ENCODE measurements around the gene PHF20.
"Not testable (repeated sequence)": the region's sequence is repeated elsewhere in the genome, so short reads cannot be mapped to it uniquely, and the experiment has no call there.

PHF20 gene

DNA sequence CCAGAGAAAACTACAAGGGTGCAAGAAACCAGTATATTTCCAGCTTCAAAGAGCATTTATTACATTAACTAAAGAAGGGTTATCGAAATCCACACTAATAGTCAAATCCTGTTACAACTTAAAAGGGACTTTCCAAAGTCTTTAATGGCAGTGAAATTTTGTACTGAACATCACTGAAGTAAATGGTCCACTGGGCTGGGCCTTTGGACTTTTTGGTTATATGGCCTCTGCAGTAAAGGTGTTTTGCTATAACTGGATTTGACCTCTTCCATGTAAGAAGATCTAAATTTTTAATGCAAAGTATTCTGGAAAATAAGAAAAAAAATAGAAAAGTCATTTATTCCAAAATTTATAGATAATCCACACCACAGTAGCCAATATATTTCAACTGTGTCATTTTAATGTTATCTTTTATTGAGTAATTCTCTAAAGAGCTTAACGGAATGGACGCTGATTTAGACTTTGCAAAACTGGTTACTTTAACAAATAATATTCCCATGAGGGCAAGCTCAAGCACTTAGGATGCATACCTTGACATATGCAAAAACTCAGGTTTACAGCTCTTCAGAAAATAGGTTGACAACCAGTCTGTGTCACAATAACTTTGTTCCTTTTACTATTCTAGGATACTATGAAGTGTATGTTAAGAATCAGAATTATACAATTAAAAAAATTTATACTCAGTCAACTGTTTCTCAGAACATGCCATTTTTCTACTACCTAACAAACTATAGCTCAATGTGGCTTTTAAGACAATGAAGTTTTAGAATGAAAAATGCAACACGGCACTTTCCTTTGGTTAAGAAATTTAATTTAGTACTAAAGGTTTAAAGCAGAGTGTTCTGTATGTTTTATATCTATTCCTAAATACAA lies 36.8 kb upstream of the PHF20 start:
- H3K27me3 Mint-ChIP-seq = no peaks in the 10 kb centered on the region
- DNase-seq = no peak
- no peaks in the 10 kb centered on the region for H3K9me3 Mint-ChIP-seq
- H3K4me1 Mint-ChIP-seq (ENCODE audit: low read depth) = peaks cover 78% of the 10 kb centered on the region
- H3K4me3 Mint-ChIP-seq = peak overlapping the region; percentile 69
- peaks cover 98% of the 10 kb centered on the region for H3K36me3 Mint-ChIP-seq (ENCODE audit: low read depth)
- peak overlapping the region; percentile 77 for H3K27ac Mint-ChIP-seq

DNA sequence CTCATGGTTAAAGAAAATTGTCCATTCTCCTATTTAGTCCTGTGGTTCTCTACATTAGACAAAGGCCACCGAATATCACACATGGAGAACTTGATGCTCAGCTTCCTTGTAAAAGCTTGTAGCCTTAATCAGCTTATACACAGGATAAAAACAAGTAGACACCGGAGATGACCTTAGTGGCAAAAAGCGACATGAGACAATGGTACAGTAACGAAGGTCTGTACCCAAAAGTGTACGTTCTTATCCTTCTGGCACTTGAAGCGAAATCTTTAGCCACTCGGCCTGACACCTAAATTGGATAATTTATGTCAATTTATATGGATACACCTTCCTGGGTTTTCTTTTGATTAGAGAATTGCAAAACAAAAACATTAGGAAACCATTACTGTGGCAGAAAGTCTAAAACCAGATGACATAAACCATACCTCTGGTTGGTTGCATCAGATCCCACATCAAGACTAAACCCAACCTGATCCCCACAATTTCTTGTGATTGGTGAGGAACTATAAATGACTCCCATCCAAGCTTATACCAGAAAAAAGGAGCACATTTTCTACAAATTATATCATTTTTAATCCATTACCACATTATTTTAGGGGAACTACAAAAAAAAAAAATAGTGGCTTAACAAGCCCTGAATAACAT lies 35.9 kb upstream of the PHF20 start:
- H3K4me1 Mint-ChIP-seq (ENCODE audit: low read depth) = peaks cover 74% of the 10 kb centered on the region
- peak overlapping the region; percentile 69 for H3K4me3 Mint-ChIP-seq
- peak overlapping the region; percentile 90 for H3K27ac Mint-ChIP-seq
- DNase-seq = no peak
- H3K27me3 Mint-ChIP-seq = no peaks in the 10 kb centered on the region
- H3K36me3 Mint-ChIP-seq (ENCODE audit: low read depth) = peaks cover 98% of the 10 kb centered on the region
- H3K9me3 Mint-ChIP-seq = no peaks in the 10 kb centered on the region

DNA sequence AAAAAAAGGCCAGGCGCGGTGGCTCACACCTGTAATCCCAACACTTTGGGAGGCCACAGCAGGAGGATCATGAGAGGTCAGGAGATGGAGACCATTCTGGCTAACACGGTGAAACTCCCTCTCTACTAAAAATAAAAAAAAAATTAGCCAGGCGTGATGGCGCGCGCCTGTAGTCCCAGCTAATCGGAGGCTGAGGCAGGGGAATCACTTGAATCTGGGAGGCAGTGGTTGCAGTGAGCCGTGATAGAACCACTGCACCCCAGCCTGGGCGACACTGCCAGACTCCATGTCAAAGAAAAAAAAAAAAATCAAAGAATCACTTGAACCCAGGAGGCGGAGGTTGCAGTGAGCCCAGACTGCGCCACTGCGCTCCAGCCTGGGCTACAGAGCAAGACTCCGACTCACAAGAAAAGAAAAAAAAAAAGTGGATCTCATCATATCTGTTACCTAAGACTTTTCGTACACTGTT lies 33.9 kb upstream of the PHF20 start:
- Mint-ChIP-seq H3K9me3 (no peaks in the 10 kb centered on the region), H3K36me3 (ENCODE audit: low read depth) (peaks cover 97% of the 10 kb centered on the region), H3K4me3 (peak overlapping the region; percentile 69), H3K27me3 (no peaks in the 10 kb centered on the region), H3K27ac (peak overlapping the region; percentile 90), H3K4me1 (ENCODE audit: low read depth) (peaks cover 59% of the 10 kb centered on the region)
- no peak for DNase-seq

DNA sequence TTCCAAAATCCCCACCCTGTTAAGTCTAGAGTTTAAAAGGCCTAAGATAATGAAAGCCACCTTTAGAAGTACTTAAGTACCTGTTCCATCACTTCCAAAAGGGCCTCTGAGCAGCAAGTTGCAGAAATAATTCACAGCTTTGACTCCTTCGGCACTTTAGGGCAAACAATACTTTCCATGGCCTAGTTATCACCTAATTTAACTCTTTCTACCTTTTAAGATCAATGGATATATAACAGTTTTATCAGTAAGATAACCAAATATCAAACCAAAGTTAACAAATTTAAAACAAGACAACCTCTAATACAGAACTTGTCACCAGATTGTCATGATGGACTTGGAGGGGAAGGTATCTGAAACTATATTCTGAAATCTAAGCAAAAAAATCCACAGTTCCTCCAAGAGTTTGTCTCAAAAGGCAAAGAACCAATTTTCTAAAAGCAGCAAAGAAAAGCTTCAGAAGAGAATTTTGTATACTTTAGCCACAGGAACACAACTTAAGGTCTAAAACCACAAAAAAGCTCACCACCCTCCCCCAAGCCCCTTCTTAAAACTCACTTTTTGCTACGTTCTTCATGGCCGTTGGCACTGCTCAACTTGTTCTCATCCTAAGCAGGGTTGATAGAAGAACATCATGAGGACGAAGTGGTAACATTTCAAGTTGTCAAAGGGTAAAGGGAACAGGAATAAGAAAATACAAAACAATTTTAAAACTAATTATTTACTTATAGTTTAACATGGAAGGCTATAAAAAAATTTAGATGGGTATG lies 33.2 kb upstream of the PHF20 start:
- Mint-ChIP-seq H3K4me3 (peak overlapping the region; percentile 69), H3K27ac (peak overlapping the region; percentile 90), H3K27me3 (no peaks in the 10 kb centered on the region), H3K9me3 (no peaks in the 10 kb centered on the region), H3K36me3 (ENCODE audit: low read depth) (peaks cover 92% of the 10 kb centered on the region), H3K4me1 (ENCODE audit: low read depth) (peaks cover 59% of the 10 kb centered on the region)
- DNase-seq = no peak

DNA sequence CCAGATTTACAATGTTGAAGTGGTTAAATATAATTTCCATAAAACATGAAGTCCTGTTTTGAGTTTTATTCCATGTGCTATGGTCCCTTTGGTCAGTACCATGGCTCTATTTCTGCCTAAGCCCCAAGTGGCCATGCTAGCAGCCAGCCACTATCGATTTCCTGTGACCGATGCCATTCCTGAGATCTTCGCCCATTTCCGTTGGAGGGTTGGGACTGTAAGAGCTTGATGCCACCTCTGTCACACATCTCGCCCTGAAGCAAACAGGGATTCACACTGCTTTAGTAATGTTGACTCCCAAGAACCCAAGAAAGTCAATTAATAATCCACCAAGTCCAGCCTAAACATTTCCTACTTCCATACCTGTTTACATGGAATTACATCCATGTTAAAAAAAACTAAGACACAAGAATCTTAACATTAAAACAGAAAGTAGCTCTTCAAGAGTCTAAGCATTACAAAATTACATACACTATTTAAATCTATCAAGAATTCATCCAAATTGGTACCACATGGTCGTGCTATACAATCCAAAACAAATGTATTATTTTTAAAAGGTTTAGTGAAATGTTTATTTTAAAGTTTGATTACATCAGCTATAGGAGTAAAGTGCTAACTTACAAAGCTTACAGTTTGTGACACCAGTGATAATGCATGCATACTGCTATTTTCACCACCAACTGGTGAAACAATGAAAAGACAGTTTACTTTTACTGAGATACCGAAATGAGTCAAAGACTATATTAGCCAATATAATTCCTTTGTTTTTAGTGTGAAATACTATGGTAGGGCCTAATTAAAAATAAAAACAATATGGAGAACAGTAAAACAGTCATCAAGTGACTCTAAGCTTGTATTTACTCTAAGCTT lies 32.3 kb upstream of the PHF20 start:
- Mint-ChIP-seq H3K4me1 (ENCODE audit: low read depth) (peaks cover 59% of the 10 kb centered on the region), H3K9me3 (no peaks in the 10 kb centered on the region), H3K4me3 (peak overlapping the region; percentile 97), H3K36me3 (ENCODE audit: low read depth) (peaks cover 83% of the 10 kb centered on the region), H3K27ac (peak overlapping the region; percentile 98), H3K27me3 (no peaks in the 10 kb centered on the region)
- DNase-seq = no peak

DNA sequence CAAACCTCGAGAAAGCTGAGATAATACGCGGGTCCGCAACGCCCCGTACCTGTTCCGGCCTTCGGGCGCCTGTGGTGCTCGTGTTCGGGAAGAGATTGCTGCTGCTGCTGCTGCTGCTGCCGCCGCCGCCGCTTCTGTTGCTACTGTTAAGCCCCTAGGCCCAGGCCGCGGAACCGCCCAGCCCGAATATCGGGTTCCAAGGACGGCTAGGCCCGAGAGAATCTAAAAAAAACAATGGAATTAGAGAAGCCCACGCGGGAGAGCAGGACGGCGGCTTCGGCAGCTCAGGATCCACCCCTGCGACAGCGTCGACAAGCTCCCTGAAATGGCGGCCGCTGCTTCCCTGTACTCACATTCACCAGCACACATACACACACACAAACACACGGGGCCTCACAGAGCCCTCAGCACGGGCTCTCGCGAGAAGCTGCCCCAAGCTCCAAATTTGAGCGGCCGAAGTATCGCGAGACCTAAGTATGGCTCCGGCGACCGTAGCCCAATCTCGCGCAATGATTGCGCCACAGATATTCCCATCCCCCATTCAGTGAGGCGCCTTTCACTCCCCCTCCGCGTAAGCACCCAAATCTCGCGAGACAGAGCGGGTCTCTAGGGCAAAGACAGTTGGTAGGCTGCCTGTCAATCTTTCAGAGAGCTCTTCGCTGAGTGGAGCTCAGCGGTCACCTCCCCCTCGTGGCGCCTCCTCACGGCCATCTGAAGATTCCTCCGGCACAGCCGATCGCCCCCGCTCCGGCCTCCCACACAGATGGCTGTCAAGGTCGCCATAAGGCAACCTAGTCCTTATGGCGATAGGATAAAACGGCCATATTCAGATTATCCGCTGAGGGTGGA lies 29.7 kb upstream of the PHF20 start, which contains the start of gene RBM39:
Gene RBM39 (minus strand): TSS at position 369 of the 849 bp plus-strand sequence. CDS start 1,386 bp downstream, outside the sequence.
- H3K36me3 Mint-ChIP-seq (ENCODE audit: low read depth) = peaks cover 57% of the 10 kb centered on the region
- peak within 1 kb of the TSS; percentile 98 for H3K27ac Mint-ChIP-seq
- no peaks in the 10 kb centered on the region for H3K9me3 Mint-ChIP-seq
- peak within 1 kb of the TSS; percentile 97 for H3K4me3 Mint-ChIP-seq
- DNase-seq = peak; percentile 97
- peaks cover 45% of the 10 kb centered on the region for H3K4me1 Mint-ChIP-seq (ENCODE audit: low read depth)
- no peaks in the 10 kb centered on the region for H3K27me3 Mint-ChIP-seq

DNA sequence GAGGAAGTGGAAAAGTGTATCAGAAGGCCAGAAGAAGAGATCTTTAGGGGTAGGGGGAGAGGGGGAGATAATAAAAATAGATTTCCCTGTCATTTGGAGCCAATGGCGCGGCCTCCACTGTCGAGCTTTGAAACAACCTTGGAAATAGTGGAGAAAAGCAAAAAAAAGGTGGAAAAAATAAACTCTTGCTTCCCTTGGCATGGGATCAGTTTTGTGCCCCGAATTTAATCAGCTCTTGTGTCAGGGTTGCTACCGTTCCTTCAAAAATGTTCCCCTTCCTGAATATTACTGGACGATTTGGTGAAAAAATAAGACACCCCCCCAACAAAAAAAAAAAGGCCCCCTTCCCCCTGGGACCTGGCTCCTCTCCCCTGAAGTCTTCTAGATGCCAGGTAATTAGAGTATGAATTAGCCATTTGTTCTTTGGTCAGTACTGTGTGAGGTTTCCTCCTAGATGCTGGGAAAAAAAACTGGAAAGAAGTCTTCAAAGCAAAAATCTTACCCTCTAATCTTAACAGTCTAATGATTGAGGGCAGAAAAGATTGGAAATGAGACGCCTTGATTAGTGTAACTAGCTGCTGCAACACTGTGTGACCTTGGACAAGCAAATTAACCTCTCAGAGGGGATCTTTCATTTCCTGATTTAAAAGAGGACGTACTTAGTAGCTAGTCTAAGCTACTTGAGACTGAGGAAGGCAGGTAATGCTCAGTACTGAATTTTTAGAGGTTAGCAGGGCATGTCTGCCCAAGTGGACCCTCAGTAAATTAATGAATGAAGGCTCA lies 28.9 kb upstream of the PHF20 start:
- no peaks in the 10 kb centered on the region for H3K9me3 Mint-ChIP-seq
- peaks cover 40% of the 10 kb centered on the region for H3K4me1 Mint-ChIP-seq (ENCODE audit: low read depth)
- peaks cover 49% of the 10 kb centered on the region for H3K36me3 Mint-ChIP-seq (ENCODE audit: low read depth)
- peak overlapping the region; percentile 98 for H3K27ac Mint-ChIP-seq
- no peaks in the 10 kb centered on the region for H3K27me3 Mint-ChIP-seq
- DNase-seq = no peak
- peak overlapping the region; percentile 97 for H3K4me3 Mint-ChIP-seq

DNA sequence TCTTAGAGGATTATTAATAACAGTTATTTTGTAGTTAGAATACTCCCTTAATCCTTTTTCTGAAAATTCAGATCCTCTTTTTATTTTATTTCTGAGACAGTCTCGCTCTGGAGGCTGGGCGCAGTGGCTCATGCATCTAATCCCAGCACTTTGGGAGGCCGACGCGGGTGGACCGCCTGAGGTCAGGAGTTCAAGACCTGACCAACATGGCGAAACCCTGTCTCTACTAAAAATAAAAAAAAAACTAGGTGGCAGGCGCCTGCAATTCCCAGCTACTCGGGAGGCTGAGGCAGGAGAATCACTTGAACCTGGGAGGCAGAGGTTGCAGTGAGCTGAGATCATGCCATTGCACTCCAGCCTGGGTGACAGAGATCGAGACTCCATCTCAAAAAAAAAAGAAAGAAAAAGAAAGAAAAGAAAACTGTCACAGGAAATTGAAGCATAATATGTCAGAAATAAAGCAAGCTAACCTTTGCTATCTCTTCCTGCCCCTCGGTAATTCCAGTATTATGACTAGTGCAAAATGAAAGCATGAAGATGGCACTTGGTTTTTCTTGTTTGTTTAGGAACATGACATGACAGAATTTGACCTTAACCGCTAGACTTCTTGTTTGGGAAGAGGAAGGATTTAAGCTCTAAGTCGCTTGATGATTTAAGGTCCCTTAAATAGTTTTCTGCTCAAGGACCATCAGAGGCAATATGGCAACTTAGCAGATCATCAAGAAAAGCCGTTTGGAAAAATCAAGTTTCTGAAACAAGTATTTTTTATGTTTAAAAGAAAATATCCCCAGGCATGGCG lies 27.9 kb upstream of the PHF20 start:
- Mint-ChIP-seq H3K27ac (peak overlapping the region; percentile 98), H3K4me3 (peak overlapping the region; percentile 97), H3K36me3 (ENCODE audit: low read depth) (peaks cover 39% of the 10 kb centered on the region), H3K4me1 (ENCODE audit: low read depth) (peaks cover 30% of the 10 kb centered on the region), H3K9me3 (no peaks in the 10 kb centered on the region), H3K27me3 (no peaks in the 10 kb centered on the region)
- DNase-seq = peak; percentile 53

DNA sequence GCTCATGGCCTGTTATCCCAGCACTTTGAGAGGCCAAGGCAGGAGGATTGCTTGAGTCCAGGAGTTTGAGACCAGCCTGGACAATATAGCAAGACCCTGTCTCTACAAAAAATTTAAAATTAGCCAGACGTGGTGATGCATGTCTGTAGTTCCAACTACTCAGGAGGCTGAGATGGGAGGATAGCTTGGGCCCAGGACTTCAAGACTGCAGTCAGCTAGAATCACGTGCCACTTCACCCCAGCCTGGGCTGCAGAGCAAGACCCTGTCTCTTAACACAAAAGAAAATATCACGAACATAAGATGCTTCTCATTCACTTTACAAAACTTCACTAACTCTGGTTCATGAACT lies 27.3 kb upstream of the PHF20 start:
- DNase-seq, H3K27me3 Mint-ChIP-seq, H3K9me3 Mint-ChIP-seq: not testable (repeated sequence)
- Mint-ChIP-seq H3K4me1 (ENCODE audit: low read depth) (peaks cover 27% of the 10 kb centered on the region), H3K36me3 (ENCODE audit: low read depth) (peaks cover 35% of the 10 kb centered on the region), H3K4me3 (peak overlapping the region; percentile 97), H3K27ac (peak overlapping the region; percentile 98)

DNA sequence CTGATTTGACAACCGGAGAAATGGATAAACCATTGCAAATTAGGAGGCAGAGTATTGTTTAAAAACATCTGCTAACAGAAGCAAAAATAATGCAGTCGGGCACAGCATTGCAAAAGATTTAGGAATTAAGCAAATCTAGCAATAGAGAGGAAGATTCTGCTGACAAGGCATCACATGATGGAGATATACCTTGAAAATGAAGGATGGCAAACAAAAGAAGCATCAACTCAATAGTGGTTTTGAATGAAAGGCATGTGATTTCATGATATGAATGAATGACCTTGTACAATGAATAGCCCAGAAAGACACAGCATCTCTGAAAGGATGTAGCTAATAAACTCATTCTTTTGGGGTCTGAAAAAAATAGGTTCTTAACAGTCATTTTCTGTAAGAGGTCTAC lies 21.2 kb upstream of the PHF20 start:
- no peak for DNase-seq
- no peaks in the 10 kb centered on the region for H3K36me3 Mint-ChIP-seq (ENCODE audit: low read depth)
- no peaks in the 10 kb centered on the region for H3K4me1 Mint-ChIP-seq (ENCODE audit: low read depth)
- no peaks in the 10 kb centered on the region for H3K27me3 Mint-ChIP-seq
- no peak overlapping the region for H3K27ac Mint-ChIP-seq
- H3K9me3 Mint-ChIP-seq = no peaks in the 10 kb centered on the region
- H3K4me3 Mint-ChIP-seq = no peak overlapping the region

DNA sequence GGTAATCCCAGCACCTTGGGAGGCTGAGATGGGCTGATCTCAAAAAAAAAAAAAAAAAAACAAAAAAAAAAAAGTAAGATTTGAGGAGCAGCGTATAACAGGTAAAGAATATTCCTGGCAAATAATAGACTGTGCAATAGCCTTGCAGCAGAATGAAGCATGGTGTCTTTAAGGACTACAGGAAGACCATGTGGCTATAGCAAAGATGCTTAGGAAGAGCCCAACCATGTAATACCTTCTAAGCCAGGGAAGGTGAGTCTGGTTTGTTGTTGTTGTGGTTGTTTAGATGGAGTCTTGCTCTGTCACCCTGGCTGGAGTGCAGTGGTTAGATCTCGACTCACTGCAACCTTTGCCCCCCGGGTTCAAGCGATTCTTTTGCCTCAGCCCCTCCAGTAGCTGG lies 15.4 kb upstream of the PHF20 start:
- Mint-ChIP-seq H3K4me3 (no peak overlapping the region), H3K27ac (no peak overlapping the region), H3K36me3 (ENCODE audit: low read depth) (no peaks in the 10 kb centered on the region), H3K27me3 (no peaks in the 10 kb centered on the region), H3K9me3 (no peaks in the 10 kb centered on the region), H3K4me1 (ENCODE audit: low read depth) (peaks cover 8% of the 10 kb centered on the region)
- DNase-seq = no peak

DNA sequence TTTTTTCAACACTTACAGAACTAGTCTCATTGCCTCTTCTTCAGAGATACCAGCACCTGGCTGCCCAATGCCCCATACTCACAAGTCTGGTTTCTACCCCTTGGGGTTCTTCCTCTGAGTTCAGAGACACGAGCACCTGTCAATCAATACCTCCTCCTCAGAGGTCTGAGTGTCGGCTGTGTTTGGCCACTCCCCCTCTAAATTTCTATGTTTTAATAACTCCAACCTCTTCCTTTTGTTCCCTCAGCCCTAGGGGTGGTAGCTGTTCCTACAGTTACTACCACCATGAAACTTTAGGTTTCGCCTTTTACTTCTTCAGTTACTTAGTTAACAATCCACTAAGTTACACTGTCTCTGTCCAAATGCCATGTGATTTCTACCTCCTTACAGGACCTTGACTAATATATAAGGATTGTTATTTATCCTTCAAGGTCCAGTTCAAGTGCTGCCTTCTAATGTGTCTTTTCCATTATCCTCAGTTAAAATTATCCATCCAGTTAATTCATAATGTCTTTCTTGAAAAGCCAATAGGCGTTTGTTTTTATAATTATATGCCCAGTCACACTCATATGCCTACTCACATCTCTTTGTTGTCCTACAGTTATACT lies 14.6 kb upstream of the PHF20 start:
- Mint-ChIP-seq H3K27ac (no peak overlapping the region), H3K36me3 (ENCODE audit: low read depth) (no peaks in the 10 kb centered on the region), H3K9me3 (no peaks in the 10 kb centered on the region), H3K4me1 (ENCODE audit: low read depth) (peaks cover 8% of the 10 kb centered on the region), H3K27me3 (no peaks in the 10 kb centered on the region), H3K4me3 (no peak overlapping the region)
- DNase-seq = no peak
